Measurements from ENCODE around the gene UBE2QL1. TPM values are rescaled to one million over a fixed set of nuclear protein-coding genes. Genes with fewer than 3 reads are reported as not detected.

Gene UBE2QL1
- total RNA-seq, 1 experiment from 2014 or later, result not detected

DNA sequence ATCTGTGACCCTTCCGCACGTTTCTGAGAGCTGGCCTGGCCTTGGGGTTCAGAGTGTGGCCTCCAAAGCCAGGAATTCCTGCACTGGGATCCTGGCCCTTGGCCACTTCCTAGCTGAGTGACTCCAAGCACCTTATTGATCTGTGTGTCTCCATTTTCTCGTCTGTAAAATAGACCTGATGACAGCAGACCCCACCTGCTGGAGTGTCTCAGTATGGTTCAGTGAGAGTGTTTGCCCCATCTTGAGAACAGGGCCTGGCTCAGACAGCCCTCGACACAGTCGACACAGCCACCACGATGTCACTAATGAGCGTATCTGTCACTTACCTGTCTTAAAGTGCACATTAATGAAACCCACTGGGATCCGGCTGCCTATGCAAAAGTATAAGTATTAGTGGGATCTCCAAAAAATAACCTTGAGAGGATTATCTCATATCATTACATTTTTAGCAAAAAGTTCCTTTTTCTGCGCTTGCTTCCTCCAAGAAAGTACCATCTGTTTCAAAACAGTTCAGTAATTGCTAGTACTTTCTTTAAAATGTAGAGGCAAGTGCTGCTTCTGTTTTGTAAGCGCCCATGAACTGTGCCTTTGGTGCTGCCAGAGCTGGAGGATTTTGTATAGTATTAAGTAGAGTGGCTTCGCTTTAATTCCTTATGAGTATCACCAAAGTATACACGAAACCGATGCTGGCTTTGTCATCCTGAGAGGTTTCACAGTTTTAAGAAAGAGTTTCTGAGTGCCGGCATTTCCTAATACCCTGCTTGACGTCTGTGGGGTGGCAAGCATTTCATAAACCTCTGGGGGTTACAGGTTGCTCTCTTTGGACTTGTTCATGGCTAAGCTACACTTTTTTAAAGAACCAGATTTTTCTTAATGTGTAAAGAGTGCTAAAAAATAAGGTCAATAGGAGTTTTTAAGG, 31.7 kb downstream of the UBE2QL1 start:
- Histone ChIP-seq H3K9me2 (ENCODE audit: insufficient read depth) (no peaks in the 10 kb centered on the region), H3K27ac (ENCODE audit: low read depth, low read length) (no peak overlapping the region), H3K9ac (ENCODE audit: low read length) (no peak overlapping the region), H3K36me3 (ENCODE audit: control insufficient read depth in 1 of 2, insufficient read depth in 2 of 2, low read length in 2 of 2) (no peaks in the 10 kb centered on the region), H4K20me1 (ENCODE audit: insufficient read depth) (no peaks in the 10 kb centered on the region), H3K4me2 (ENCODE audit: low read length) (no peak overlapping the region), H2AFZ (ENCODE audit: low read depth, low read length, poor library complexity, severe bottlenecking) (no peak overlapping the region), H3K79me2 (ENCODE audit: insufficient read depth, low read length) (no peaks in the 10 kb centered on the region), H3K4me1 (ENCODE audit: control insufficient read depth in 1 of 2, insufficient read depth in 2 of 2, low read length in 2 of 2) (no peaks in the 10 kb centered on the region), H3K4me3 (replicated peaks in 1 of 2; ENCODE audit: low read depth in 1 of 2, low read length in 2 of 2) (no peak overlapping the region), H3K27me3 (ENCODE audit: insufficient read depth, low read length) (peaks cover 11% of the 10 kb centered on the region; the same call in 1 of the 2 replicates), H3K9me3 (ENCODE audit: control insufficient read depth in 1 of 2, insufficient read depth in 1 of 2, low read depth in 1 of 2, low read length in 2 of 2) (no peaks in the 10 kb centered on the region)
- intact Hi-C loops (cut with micrococcal nuclease), result no loop called here
- TF ChIP-seq, protein P1, sequence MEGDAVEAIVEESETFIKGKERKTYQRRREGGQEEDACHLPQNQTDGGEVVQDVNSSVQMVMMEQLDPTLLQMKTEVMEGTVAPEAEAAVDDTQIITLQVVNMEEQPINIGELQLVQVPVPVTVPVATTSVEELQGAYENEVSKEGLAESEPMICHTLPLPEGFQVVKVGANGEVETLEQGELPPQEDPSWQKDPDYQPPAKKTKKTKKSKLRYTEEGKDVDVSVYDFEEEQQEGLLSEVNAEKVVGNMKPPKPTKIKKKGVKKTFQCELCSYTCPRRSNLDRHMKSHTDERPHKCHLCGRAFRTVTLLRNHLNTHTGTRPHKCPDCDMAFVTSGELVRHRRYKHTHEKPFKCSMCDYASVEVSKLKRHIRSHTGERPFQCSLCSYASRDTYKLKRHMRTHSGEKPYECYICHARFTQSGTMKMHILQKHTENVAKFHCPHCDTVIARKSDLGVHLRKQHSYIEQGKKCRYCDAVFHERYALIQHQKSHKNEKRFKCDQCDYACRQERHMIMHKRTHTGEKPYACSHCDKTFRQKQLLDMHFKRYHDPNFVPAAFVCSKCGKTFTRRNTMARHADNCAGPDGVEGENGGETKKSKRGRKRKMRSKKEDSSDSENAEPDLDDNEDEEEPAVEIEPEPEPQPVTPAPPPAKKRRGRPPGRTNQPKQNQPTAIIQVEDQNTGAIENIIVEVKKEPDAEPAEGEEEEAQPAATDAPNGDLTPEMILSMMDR (IDR thresholded peaks at IDR 0.05 in 2 of 3, conservative IDR thresholded peaks at IDR 0.05 in 1 of 3; ENCODE audit: borderline replicate concordance in 1 of 3, insufficient read depth in 1 of 3, low read depth in 2 of 3, low read length in 2 of 3), result peak in 2 of 3 experiments; percentile 12 to 16; a peak in 2 of 6 replicates
- TF ChIP-seq CBX3 (IDR thresholded peaks at IDR 0.05; ENCODE audit: low read depth), result no peak
- RAD21 ChIA-PET (ENCODE audit: low non-redundant PET in 1 of 2, low total read pairs in 2 of 2, uncharacterized antibody in 2 of 2, unreplicated experiment in 2 of 2), result no interaction called here
- CTCF ChIA-PET, result no interaction called here
- no TSS peak for BruUV-seq (replicated peaks)
- peak; percentile 65; the same call in 1 of the 2 replicates for ATAC-seq
- POLR2A ChIA-PET, result no interaction called here
- DNase-seq (ENCODE audit: low read depth, low spot score), result no peak

DNA sequence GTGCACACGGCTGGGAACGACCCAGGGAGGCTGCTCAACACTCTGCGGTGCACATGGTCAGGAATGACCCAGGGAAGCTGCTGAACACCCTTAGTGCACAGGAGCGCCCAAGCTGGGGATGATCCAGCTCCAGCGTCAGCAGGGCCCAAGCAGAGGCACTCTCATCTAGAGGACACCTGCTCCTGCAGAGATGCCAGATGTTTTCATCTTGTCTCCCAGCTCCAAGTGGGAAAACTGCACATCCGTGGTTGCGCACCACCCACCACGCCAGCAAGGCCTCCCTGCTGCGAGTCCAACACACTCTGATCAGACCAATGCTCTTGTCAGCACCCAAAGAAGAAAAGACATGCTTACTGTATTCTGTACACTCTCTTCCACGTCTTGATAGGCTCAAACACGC, 34.1 kb downstream of the UBE2QL1 start:
- Histone ChIP-seq H3K27me3 (ENCODE audit: insufficient read depth, low read length) (peaks cover 32% of the 10 kb centered on the region), H2AFZ (ENCODE audit: low read depth, low read length, poor library complexity, severe bottlenecking) (no peak overlapping the region), H3K4me3 (replicated peaks in 1 of 2; ENCODE audit: low read depth in 1 of 2, low read length in 2 of 2) (no peak overlapping the region), H3K4me1 (ENCODE audit: control insufficient read depth in 1 of 2, insufficient read depth in 2 of 2, low read length in 2 of 2) (no peaks in the 10 kb centered on the region), H3K4me2 (ENCODE audit: low read length) (no peak overlapping the region), H4K20me1 (ENCODE audit: insufficient read depth) (no peaks in the 10 kb centered on the region), H3K27ac (ENCODE audit: low read depth, low read length) (no peak overlapping the region), H3K9me3 (ENCODE audit: control insufficient read depth in 1 of 2, insufficient read depth in 1 of 2, low read depth in 1 of 2, low read length in 2 of 2) (no peaks in the 10 kb centered on the region), H3K79me2 (ENCODE audit: insufficient read depth, low read length) (no peaks in the 10 kb centered on the region), H3K9me2 (ENCODE audit: insufficient read depth) (no peaks in the 10 kb centered on the region), H3K9ac (ENCODE audit: low read length) (no peak overlapping the region), H3K36me3 (ENCODE audit: control insufficient read depth in 1 of 2, insufficient read depth in 2 of 2, low read length in 2 of 2) (no peaks in the 10 kb centered on the region)
- ChIA-PET CTCF (no interaction called here), POLR2A (no interaction called here), RAD21 (ENCODE audit: low non-redundant PET in 1 of 2, low total read pairs in 2 of 2, uncharacterized antibody in 2 of 2, unreplicated experiment in 2 of 2) (no interaction called here)
- ATAC-seq (no peak), DNase-seq (ENCODE audit: low read depth, low spot score) (no peak)
- no TSS peak for BruUV-seq (replicated peaks)
- intact Hi-C loops (cut with micrococcal nuclease), result no loop called here
- TF ChIP-seq TCF7L2 (IDR thresholded peaks at IDR 0.05; ENCODE audit: borderline replicate concordance, extremely low read depth, insufficient read depth, insufficient read length) (no peak), EZH2 (IDR thresholded peaks at IDR 0.05) (no peak), RAD21 (IDR thresholded peaks at IDR 0.05; ENCODE audit: low read depth) (no peak), FOSL1 (IDR thresholded peaks at IDR 0.05; ENCODE audit: low read depth) (no peak), CEBPB (IDR thresholded peaks at IDR 0.05; ENCODE audit: low read depth) (no peak), EGR1 (IDR thresholded peaks at IDR 0.05; ENCODE audit: low read depth) (no peak), POLR2AphosphoS5 (IDR thresholded peaks at IDR 0.05; ENCODE audit: low read depth, low read length) (no peak), CBX3 (IDR thresholded peaks at IDR 0.05; ENCODE audit: low read depth) (no peak), ZNF274 (IDR thresholded peaks at IDR 0.05; ENCODE audit: low read depth, low read length) (no peak), EZH2phosphoT487 (IDR thresholded peaks at IDR 0.05; ENCODE audit: borderline replicate concordance) (no peak), ELF1 (IDR thresholded peaks at IDR 0.05; ENCODE audit: borderline replicate concordance, low read depth) (no peak)
- TF ChIP-seq, protein P2, sequence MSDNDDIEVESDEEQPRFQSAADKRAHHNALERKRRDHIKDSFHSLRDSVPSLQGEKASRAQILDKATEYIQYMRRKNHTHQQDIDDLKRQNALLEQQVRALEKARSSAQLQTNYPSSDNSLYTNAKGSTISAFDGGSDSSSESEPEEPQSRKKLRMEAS (IDR thresholded peaks at IDR 0.05), result no peak
- TF ChIP-seq, protein P3, sequence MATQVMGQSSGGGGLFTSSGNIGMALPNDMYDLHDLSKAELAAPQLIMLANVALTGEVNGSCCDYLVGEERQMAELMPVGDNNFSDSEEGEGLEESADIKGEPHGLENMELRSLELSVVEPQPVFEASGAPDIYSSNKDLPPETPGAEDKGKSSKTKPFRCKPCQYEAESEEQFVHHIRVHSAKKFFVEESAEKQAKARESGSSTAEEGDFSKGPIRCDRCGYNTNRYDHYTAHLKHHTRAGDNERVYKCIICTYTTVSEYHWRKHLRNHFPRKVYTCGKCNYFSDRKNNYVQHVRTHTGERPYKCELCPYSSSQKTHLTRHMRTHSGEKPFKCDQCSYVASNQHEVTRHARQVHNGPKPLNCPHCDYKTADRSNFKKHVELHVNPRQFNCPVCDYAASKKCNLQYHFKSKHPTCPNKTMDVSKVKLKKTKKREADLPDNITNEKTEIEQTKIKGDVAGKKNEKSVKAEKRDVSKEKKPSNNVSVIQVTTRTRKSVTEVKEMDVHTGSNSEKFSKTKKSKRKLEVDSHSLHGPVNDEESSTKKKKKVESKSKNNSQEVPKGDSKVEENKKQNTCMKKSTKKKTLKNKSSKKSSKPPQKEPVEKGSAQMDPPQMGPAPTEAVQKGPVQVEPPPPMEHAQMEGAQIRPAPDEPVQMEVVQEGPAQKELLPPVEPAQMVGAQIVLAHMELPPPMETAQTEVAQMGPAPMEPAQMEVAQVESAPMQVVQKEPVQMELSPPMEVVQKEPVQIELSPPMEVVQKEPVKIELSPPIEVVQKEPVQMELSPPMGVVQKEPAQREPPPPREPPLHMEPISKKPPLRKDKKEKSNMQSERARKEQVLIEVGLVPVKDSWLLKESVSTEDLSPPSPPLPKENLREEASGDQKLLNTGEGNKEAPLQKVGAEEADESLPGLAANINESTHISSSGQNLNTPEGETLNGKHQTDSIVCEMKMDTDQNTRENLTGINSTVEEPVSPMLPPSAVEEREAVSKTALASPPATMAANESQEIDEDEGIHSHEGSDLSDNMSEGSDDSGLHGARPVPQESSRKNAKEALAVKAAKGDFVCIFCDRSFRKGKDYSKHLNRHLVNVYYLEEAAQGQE (IDR thresholded peaks at IDR 0.05; ENCODE audit: low read depth), result no peak

All from HCT116 (cell line).